ENCODE measurements around the gene BUB3. TPM values are rescaled to one million over a fixed set of nuclear protein-coding genes. Genes with fewer than 3 reads are reported as not detected.

Gene BUB3
- total RNA-seq, 4 donors from 2014 or later: 67.9 to 117 (median 88.0) TPM

GRCh38 chr10:123147635-123148413 is 6.4 kb upstream of the BUB3 start, which contains the start of gene HMX2:
Gene HMX2, plus strand, starts transcription at chr10:123148136. Its CDS starts 243 bp downstream, at chr10:123148379.
- DNase-seq: no peak
- H3K4me1 ChIP-seq: peaks cover 6 to 42% of the 10 kb centered on the region in 2 donors
- no peak within 1 kb of the TSS for H3K4me3 ChIP-seq (replicated peaks in 1 of 3)
- H3K36me3 ChIP-seq: no peaks in the 10 kb centered on the region
- peaks cover 65% of the 10 kb centered on the region for H3K27me3 ChIP-seq
- 3 to 5% methylated on average over 6 to 14 of the region's 64 CpGs for WGBS, 2 donors
- intact Hi-C loops (cut with DNase I): no loop called here
- TF ChIP-seq CTCF (IDR thresholded peaks at IDR 0.05): no peak
- H3K9me3 ChIP-seq: no peaks in the 10 kb centered on the region
- H3K27ac ChIP-seq: no peak within 1 kb of the TSS

GRCh38 chr10:123148414-123149161 is 5.6 kb upstream of the BUB3 start:
- TF ChIP-seq POLR2A (IDR thresholded peaks at IDR 0.05) (no peak), CTCF (IDR thresholded peaks at IDR 0.05) (no peak)
- Histone ChIP-seq H3K4me1 (peaks cover 6 to 44% of the 10 kb centered on the region in 2 donors), H3K27me3 (peaks cover 63% of the 10 kb centered on the region), H3K27ac (no peak overlapping the region), H3K4me3 (replicated peaks in 1 of 3) (no peak overlapping the region), H3K9me3 (no peaks in the 10 kb centered on the region), H3K36me3 (no peaks in the 10 kb centered on the region)
- intact Hi-C loops (cut with DNase I): no loop called here
- no peak for DNase-seq
- 2 to 5% methylated on average over 12 to 17 of the region's 55 CpGs for WGBS, 2 donors

GRCh38 chr10:123149162-123149567 is 5.0 kb upstream of the BUB3 start:
- no peaks in the 10 kb centered on the region for H3K9me3 ChIP-seq
- DNase-seq: no peak
- H3K4me1 ChIP-seq: peaks cover 6 to 46% of the 10 kb centered on the region in 2 donors
- 3 to 8% methylated on average over 12 of the region's 12 CpGs for WGBS, 2 donors
- no peaks in the 10 kb centered on the region for H3K36me3 ChIP-seq
- H3K27ac ChIP-seq: no peak overlapping the region
- H3K4me3 ChIP-seq (replicated peaks in 1 of 3): peak overlapping the region in 1 of 3 donors; percentile 29
- TF ChIP-seq CTCF (IDR thresholded peaks at IDR 0.05): no peak
- TF ChIP-seq POLR2A (IDR thresholded peaks at IDR 0.05): no peak
- intact Hi-C loops (cut with DNase I): no loop called here
- peaks cover 63% of the 10 kb centered on the region for H3K27me3 ChIP-seq

GRCh38 chr10:123149568-123150270 is 4.5 kb upstream of the BUB3 start:
- 2% methylated on average over 45 of the region's 76 CpGs for WGBS, 2 donors
- Histone ChIP-seq H3K27ac (no peak overlapping the region), H3K36me3 (no peaks in the 10 kb centered on the region), H3K27me3 (peaks cover 60% of the 10 kb centered on the region), H3K4me1 (peaks cover 6 to 46% of the 10 kb centered on the region in 2 donors), H3K4me3 (replicated peaks in 1 of 3) (peak overlapping the region in 1 of 3 donors; percentile 29), H3K9me3 (no peaks in the 10 kb centered on the region)
- intact Hi-C loops (cut with DNase I): loop anchor here (10.0 kb wide), 1 partner anchor 165 kb away; the partner anchor contains the start of gene PSTK
- DNase-seq: peak in 1 of 2 donors; percentile 32
- TF ChIP-seq POLR2A (IDR thresholded peaks at IDR 0.05) (no peak), CTCF (IDR thresholded peaks at IDR 0.05) (no peak)

Data from thyroid gland (tissue), 4 donors.